SK-N-SH (cell line): ENCODE measurements around the gene MAST4.

Source experiments
- CHD2 ChIP-seq: fragments of 150-350 bp; IDR thresholded peaks from 2 replicates; pipeline ENCODE4 v1.6.1; 2018; ENCODE audit warnings: low read length; ENCODE audit not compliant: partially characterized antibody
- EP300 ChIP-seq, 2 experiments: IDR thresholded peaks; 2 replicates each; pipeline versions ENCODE4 v1.4.0 to v1.6.1; 2012; ENCODE audit warnings: borderline replicate concordance in 1 of 2, low read depth in 1 of 2, low read length in 1 of 2
- JUND ChIP-seq: IDR thresholded peaks from 2 replicates; pipeline ENCODE4 v1.4.0; 2012
- MEF2A ChIP-seq: IDR thresholded peaks from 2 replicates; pipeline ENCODE4 v1.4.0; 2012; ENCODE audit warnings: low read depth, borderline replicate concordance
- MXI1 ChIP-seq: IDR thresholded peaks from 2 replicates; pipeline ENCODE4 v1.6.1; 2012; ENCODE audit warnings: mild to moderate bottlenecking, low read depth, low read length, improper control_type of control experiment
- POLR2AphosphoS5 ChIP-seq: IDR thresholded peaks from 2 replicates; pipeline ENCODE4 v1.6.1; 2012; ENCODE audit warnings: low read depth, low read length
- RAD21 ChIP-seq: IDR thresholded peaks from 2 replicates; pipeline ENCODE4 v1.6.1; 2012; ENCODE audit warnings: mild to moderate bottlenecking, low read length
- RFX5 ChIP-seq: IDR thresholded peaks from 2 replicates; pipeline ENCODE4 v1.6.1; 2012; ENCODE audit warnings: mild to moderate bottlenecking, improper control_type of control experiment, low read length
- TAF1 ChIP-seq: IDR thresholded peaks from 2 replicates; pipeline ENCODE4 v1.6.1; 2012; ENCODE audit warnings: low read depth, mild to moderate bottlenecking, low read length, moderate library complexity, borderline replicate concordance
- TCF12 ChIP-seq: IDR thresholded peaks from 2 replicates; pipeline ENCODE4 v1.4.0; 2012
- TEAD4 ChIP-seq: IDR thresholded peaks from 2 replicates; pipeline ENCODE4 v1.4.0; 2012; ENCODE audit warnings: mild to moderate bottlenecking, borderline replicate concordance; ENCODE audit not compliant: insufficient read depth
- USF2 ChIP-seq: fragments of 150-350 bp; IDR thresholded peaks from 2 replicates; pipeline ENCODE4 v1.6.1; 2017; ENCODE audit warnings: antibody characterized with exemption, low read length, low read depth, borderline replicate concordance
- TF ChIP-seq, protein P1 (sequence below): fragments of 200-600 bp; sonication (generic); IDR thresholded peaks from 2 replicates; pipeline ENCODE4 v1.6.1; 2017; ENCODE audit warnings: antibody characterized with exemption, mild to moderate bottlenecking, moderate library complexity

- peak; percentile 72; the same call in 1 of the 2 replicates for TF ChIP-seq POLR2AphosphoS5
- TF ChIP-seq, protein P1, sequence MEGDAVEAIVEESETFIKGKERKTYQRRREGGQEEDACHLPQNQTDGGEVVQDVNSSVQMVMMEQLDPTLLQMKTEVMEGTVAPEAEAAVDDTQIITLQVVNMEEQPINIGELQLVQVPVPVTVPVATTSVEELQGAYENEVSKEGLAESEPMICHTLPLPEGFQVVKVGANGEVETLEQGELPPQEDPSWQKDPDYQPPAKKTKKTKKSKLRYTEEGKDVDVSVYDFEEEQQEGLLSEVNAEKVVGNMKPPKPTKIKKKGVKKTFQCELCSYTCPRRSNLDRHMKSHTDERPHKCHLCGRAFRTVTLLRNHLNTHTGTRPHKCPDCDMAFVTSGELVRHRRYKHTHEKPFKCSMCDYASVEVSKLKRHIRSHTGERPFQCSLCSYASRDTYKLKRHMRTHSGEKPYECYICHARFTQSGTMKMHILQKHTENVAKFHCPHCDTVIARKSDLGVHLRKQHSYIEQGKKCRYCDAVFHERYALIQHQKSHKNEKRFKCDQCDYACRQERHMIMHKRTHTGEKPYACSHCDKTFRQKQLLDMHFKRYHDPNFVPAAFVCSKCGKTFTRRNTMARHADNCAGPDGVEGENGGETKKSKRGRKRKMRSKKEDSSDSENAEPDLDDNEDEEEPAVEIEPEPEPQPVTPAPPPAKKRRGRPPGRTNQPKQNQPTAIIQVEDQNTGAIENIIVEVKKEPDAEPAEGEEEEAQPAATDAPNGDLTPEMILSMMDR: no peak
- no peak for TF ChIP-seq TAF1
- no peak for TF ChIP-seq CHD2
- TF ChIP-seq RAD21: no peak
- TF ChIP-seq EP300 (IDR thresholded peaks at IDR 0.05; ENCODE audit: borderline replicate concordance in 1 of 2, low read depth in 1 of 2, low read length in 1 of 2): peak in 1 of 2 experiments; percentile 61; a peak in 1 of 4 replicates
- TF ChIP-seq RFX5: no peak
- peak; percentile 81 for TF ChIP-seq TEAD4
- peak; percentile 92 for TF ChIP-seq JUND
- peak; percentile 86 for TF ChIP-seq TCF12
- TF ChIP-seq MXI1: peak; percentile 21; the same call in 1 of the 2 replicates
- TF ChIP-seq USF2: no peak
- TF ChIP-seq MEF2A: peak; percentile 48; the same call in 1 of the 2 replicates
Measured at GRCh38 chr5:67015541-67016191, 419.5 kb downstream of the MAST4 start.
